Caco-2 (cell line): Measurements from ENCODE around the gene SLK. TPM values are rescaled to one million over a fixed set of nuclear protein-coding genes. Genes with fewer than 3 reads are reported as not detected.

Source experiments
- BruUV-seq: library from RNA; stranded (reverse); fragments of 400-500 nt; replicated peaks from 2 replicates; lab custom pipeline; 2021; lab: Mats Ljungman, UMichigan
- CTCF ChIA-PET: fragments of 300-600 bp; sonication (Branson Sonifier 250); formaldehyde crosslinking; loops from one replicate; lab custom pipeline; 2022; ENCODE audit warnings: antibody characterized with exemption; lab: Charles Lee
- POLR2A ChIA-PET: fragments of 300-600 bp; sonication (Branson Sonifier 250); formaldehyde crosslinking; loops from one replicate; lab custom pipeline; 2022; ENCODE audit warnings: antibody characterized with exemption; lab: Charles Lee
- DNase-seq, 2 experiments: peaks; one replicate each; pipeline versions ENCODE4 v3.0.0 to v3.0.0-alpha.2; 2020 to 2022
- H3K27me3 ChIP-seq: replicated peaks from 2 replicates; pipeline ENCODE4 v1.6.0; 2011; ENCODE audit warnings: low read length; ENCODE audit not compliant: control insufficient read depth, insufficient read depth
- H3K36me3 ChIP-seq: 2 replicates; pipeline ENCODE4 v1.5.1; 2011; ENCODE audit warnings: low read length; ENCODE audit not compliant: control insufficient read depth, insufficient read depth
- H3K4me1 ChIP-seq: fragments of 250-450 bp; sonication (Bioruptor Pico); 2 replicates; pipeline ENCODE4 v1.5.1; 2020; ENCODE audit warnings: mild to moderate bottlenecking
- H3K4me3 ChIP-seq: 2 replicates; pipeline ENCODE4 v1.5.1; 2011; ENCODE audit warnings: low read depth, mild to moderate bottlenecking, control low read depth, low read length
- H3K9me3 ChIP-seq: fragments of 250-450 bp; sonication (Bioruptor Pico); 2 replicates; pipeline ENCODE4 v1.5.1; 2020; ENCODE audit warnings: mild to moderate bottlenecking, moderate library complexity
- H3K27ac Mint-ChIP-seq: one replicate; pipeline ENCODE4 v1.8.0; 2022; ENCODE audit warnings: mixed read lengths; ENCODE audit not compliant: unreplicated experiment
- H3K27me3 Mint-ChIP-seq: one replicate; pipeline ENCODE4 v1.8.0; 2022; ENCODE audit warnings: mixed read lengths; ENCODE audit not compliant: insufficient read depth, unreplicated experiment
- H3K36me3 Mint-ChIP-seq: one replicate; pipeline ENCODE4 v1.8.0; 2022; ENCODE audit warnings: mild to moderate bottlenecking, mixed read lengths; ENCODE audit not compliant: insufficient read depth, unreplicated experiment
- H3K4me1 Mint-ChIP-seq: one replicate; pipeline ENCODE4 v1.8.0; 2022; ENCODE audit warnings: low read depth, mixed read lengths; ENCODE audit not compliant: unreplicated experiment
- H3K4me3 Mint-ChIP-seq: one replicate; pipeline ENCODE4 v1.8.0; 2022; ENCODE audit warnings: mild to moderate bottlenecking, moderate library complexity, mixed read lengths; ENCODE audit not compliant: unreplicated experiment
- H3K9me3 Mint-ChIP-seq: one replicate; pipeline ENCODE4 v1.8.0; 2022; ENCODE audit warnings: mixed read lengths; ENCODE audit not compliant: unreplicated experiment
- CTCF ChIP-seq, 2 experiments: fragments of 200-600 bp in 1 of 2; IDR thresholded peaks; 1 replicate in 1 of 2; 2 replicates in 1 of 2; pipeline versions ENCODE4 v1.5.1 to v1.8.0; 2011 to 2022; ENCODE audit warnings: antibody characterized with exemption in 1 of 2, control low read depth in 1 of 2, inconsistent platforms in 1 of 2, low read depth in 1 of 2, low read length in 1 of 2, mild to moderate bottlenecking in 1 of 2, moderate library complexity in 1 of 2; ENCODE audit not compliant: insufficient read depth in 1 of 2, severe bottlenecking in 1 of 2, unreplicated experiment in 1 of 2
- intact Hi-C: fragments of 100-400 bp; cut with micrococcal nuclease; formaldehyde crosslinking; loops from one replicate; pipeline ENCODE4 v1.10.0; 2022; ENCODE audit not compliant: unreplicated experiment
- total RNA-seq: library from RNA; stranded (reverse); gene quantifications from 2 replicates; pipeline ENCODE4 v1.2.3, GENCODE V29; 2022

The SLK gene
- total RNA-seq, 1 experiment from 2014 or later, result 39.5 TPM

GRCh38 chr10:103969436-103969835 is 2.5 kb downstream of the SLK start:
- Histone ChIP-seq H3K36me3 (no peaks in the 10 kb centered on the region; the same call in 1 of the 2 replicates), H3K4me3 (no peak overlapping the region), H3K27me3 (no peaks in the 10 kb centered on the region), H3K9me3 (no peaks in the 10 kb centered on the region), H3K4me1 (peaks cover 8% of the 10 kb centered on the region)
- H3K27ac Mint-ChIP-seq, result peak overlapping the region; percentile 58
- no peak for TF ChIP-seq CTCF (IDR thresholded peaks at IDR 0.05; ENCODE audit: insufficient read depth in 1 of 2, low read depth in 1 of 2, low read length in 1 of 2, severe bottlenecking in 1 of 2, unreplicated experiment in 1 of 2)
- BruUV-seq, result no TSS peak
- no peaks in the 10 kb centered on the region for H3K36me3 Mint-ChIP-seq
- no peaks in the 10 kb centered on the region for H3K27me3 Mint-ChIP-seq
- H3K9me3 Mint-ChIP-seq, result no peaks in the 10 kb centered on the region
- H3K4me1 Mint-ChIP-seq, result peaks cover 9% of the 10 kb centered on the region
- peak overlapping the region; percentile 86 for H3K4me3 Mint-ChIP-seq
- ChIA-PET POLR2A (no interaction called here), CTCF (interaction anchor here (1.5 to 1.6 kb wide), 2 partner anchors 13 to 81 kb away, joined by 4 to 5 read pairs; no protein-coding TSS in a partner anchor)
- DNase-seq, result no peak
- intact Hi-C loops, result no loop called here

GRCh38 chr10:103969857-103970627 is 3.1 kb downstream of the SLK start:
- Mint-ChIP-seq H3K9me3 (no peaks in the 10 kb centered on the region), H3K4me3 (peak overlapping the region; percentile 86), H3K27ac (no peak overlapping the region), H3K4me1 (peaks cover 12% of the 10 kb centered on the region), H3K36me3 (no peaks in the 10 kb centered on the region), H3K27me3 (no peaks in the 10 kb centered on the region)
- TF ChIP-seq CTCF (IDR thresholded peaks at IDR 0.05; ENCODE audit: insufficient read depth in 1 of 2, low read depth in 1 of 2, low read length in 1 of 2, severe bottlenecking in 1 of 2, unreplicated experiment in 1 of 2), result no peak
- ChIA-PET POLR2A (no interaction called here), CTCF (interaction anchor here (1.5 to 1.6 kb wide), 2 partner anchors 12 to 82 kb away, joined by 4 to 5 read pairs; no protein-coding TSS in a partner anchor)
- intact Hi-C loops, result no loop called here
- Histone ChIP-seq H3K4me3 (no peak overlapping the region), H3K4me1 (peaks cover 8% of the 10 kb centered on the region), H3K27me3 (no peaks in the 10 kb centered on the region), H3K36me3 (no peaks in the 10 kb centered on the region; the same call in 1 of the 2 replicates), H3K9me3 (no peaks in the 10 kb centered on the region)
- DNase-seq, result no peak
- no TSS peak for BruUV-seq

- Histone ChIP-seq H3K4me3 (no peak overlapping the region), H3K27me3 (no peaks in the 10 kb centered on the region), H3K9me3 (no peaks in the 10 kb centered on the region), H3K4me1 (peaks cover 4% of the 10 kb centered on the region), H3K36me3 (no peaks in the 10 kb centered on the region)
- Mint-ChIP-seq H3K9me3 (no peaks in the 10 kb centered on the region), H3K27me3 (no peaks in the 10 kb centered on the region), H3K4me1 (peaks cover 7% of the 10 kb centered on the region), H3K4me3 (no peak overlapping the region), H3K36me3 (no peaks in the 10 kb centered on the region), H3K27ac (no peak overlapping the region)
- no peak for TF ChIP-seq CTCF (IDR thresholded peaks at IDR 0.05; ENCODE audit: insufficient read depth in 1 of 2, low read depth in 1 of 2, low read length in 1 of 2, severe bottlenecking in 1 of 2, unreplicated experiment in 1 of 2)
- DNase-seq, result no peak
- intact Hi-C loops, result no loop called here
- no TSS peak for BruUV-seq
- ChIA-PET POLR2A (no interaction called here), CTCF (no interaction called here)
Measured at GRCh38 chr10:103975169-103975568, 8.2 kb downstream of the SLK start.
